GM12872 (cell line): ENCODE results near the gene RBX1.

Source experiments
- CTCF ChIP-seq: IDR thresholded peaks from 3 replicates; pipeline ENCODE4 v1.5.1; 2011; ENCODE audit warnings: low read depth, mild to moderate bottlenecking, low read length, moderate library complexity; ENCODE audit not compliant: insufficient read depth

RBX1 gene

GRCh38 chr22:40958299-40958698 is 7.1 kb downstream of the RBX1 start:
- no peak for TF ChIP-seq CTCF

- TF ChIP-seq CTCF = no peak
Observed at GRCh38 chr22:40960145-40960544, 9.0 kb downstream of the RBX1 start.

GRCh38 chr22:40965936-40966725 is 15.0 kb downstream of the RBX1 start:
- TF ChIP-seq CTCF = no peak

- TF ChIP-seq CTCF = no peak
Observed at GRCh38 chr22:40966726-40967085, 15.5 kb downstream of the RBX1 start.

GRCh38 chr22:40967111-40967760 is 16.1 kb downstream of the RBX1 start:
- no peak for TF ChIP-seq CTCF

- no peak for TF ChIP-seq CTCF
Observed at GRCh38 chr22:40972587-40972986, 21.4 kb downstream of the RBX1 start.

GRCh38 chr22:40973144-40973543 is 22.0 kb downstream of the RBX1 start:
- no peak for TF ChIP-seq CTCF
